PFSK-1 (cell line): Measurements from ENCODE around the gene SASH1.

Experiments used
- FOXP2 ChIP-seq: optimal IDR thresholded peaks from 2 replicates; pipeline ENCODE3; 2011; ENCODE audit warnings: borderline replicate concordance, control low read depth, inconsistent platforms; ENCODE audit not compliant: insufficient read depth; ENCODE audit errors: extremely low read length, extremely low read depth
- POLR2AphosphoS5 ChIP-seq: IDR thresholded peaks from 2 replicates; pipeline ENCODE4 v1.6.1; 2012; ENCODE audit warnings: low read depth, mild to moderate bottlenecking, control low read depth, low read length, moderate library complexity
- SIN3A ChIP-seq: IDR thresholded peaks from 2 replicates; pipeline ENCODE4 v1.6.1; 2012; ENCODE audit warnings: mild to moderate bottlenecking, low read length, moderate library complexity, borderline replicate concordance; ENCODE audit not compliant: insufficient read depth
- TAF1 ChIP-seq: IDR thresholded peaks from 2 replicates; pipeline ENCODE4 v1.6.1; 2012; ENCODE audit warnings: low read length, control low read depth, borderline replicate concordance; ENCODE audit not compliant: insufficient read depth
- TF ChIP-seq, protein P1 (sequence below), 2 experiments: IDR thresholded peaks; 2 replicates each; pipeline versions ENCODE4 v1.6.1 to v1.8.0; 2011 to 2012; ENCODE audit warnings: low read depth in 2 of 2, low read length in 2 of 2, control low read depth in 1 of 2, inconsistent platforms in 1 of 2, mild to moderate bottlenecking in 1 of 2, moderate library complexity in 1 of 2; ENCODE audit not compliant: insufficient read depth in 1 of 2

The SASH1 gene

GRCh38 chr6:148516617-148517016 is 174.0 kb downstream of the SASH1 start:
- TF ChIP-seq SIN3A (no peak), POLR2AphosphoS5 (no peak), TAF1 (no peak), FOXP2 (no peak)
- TF ChIP-seq, protein P1, sequence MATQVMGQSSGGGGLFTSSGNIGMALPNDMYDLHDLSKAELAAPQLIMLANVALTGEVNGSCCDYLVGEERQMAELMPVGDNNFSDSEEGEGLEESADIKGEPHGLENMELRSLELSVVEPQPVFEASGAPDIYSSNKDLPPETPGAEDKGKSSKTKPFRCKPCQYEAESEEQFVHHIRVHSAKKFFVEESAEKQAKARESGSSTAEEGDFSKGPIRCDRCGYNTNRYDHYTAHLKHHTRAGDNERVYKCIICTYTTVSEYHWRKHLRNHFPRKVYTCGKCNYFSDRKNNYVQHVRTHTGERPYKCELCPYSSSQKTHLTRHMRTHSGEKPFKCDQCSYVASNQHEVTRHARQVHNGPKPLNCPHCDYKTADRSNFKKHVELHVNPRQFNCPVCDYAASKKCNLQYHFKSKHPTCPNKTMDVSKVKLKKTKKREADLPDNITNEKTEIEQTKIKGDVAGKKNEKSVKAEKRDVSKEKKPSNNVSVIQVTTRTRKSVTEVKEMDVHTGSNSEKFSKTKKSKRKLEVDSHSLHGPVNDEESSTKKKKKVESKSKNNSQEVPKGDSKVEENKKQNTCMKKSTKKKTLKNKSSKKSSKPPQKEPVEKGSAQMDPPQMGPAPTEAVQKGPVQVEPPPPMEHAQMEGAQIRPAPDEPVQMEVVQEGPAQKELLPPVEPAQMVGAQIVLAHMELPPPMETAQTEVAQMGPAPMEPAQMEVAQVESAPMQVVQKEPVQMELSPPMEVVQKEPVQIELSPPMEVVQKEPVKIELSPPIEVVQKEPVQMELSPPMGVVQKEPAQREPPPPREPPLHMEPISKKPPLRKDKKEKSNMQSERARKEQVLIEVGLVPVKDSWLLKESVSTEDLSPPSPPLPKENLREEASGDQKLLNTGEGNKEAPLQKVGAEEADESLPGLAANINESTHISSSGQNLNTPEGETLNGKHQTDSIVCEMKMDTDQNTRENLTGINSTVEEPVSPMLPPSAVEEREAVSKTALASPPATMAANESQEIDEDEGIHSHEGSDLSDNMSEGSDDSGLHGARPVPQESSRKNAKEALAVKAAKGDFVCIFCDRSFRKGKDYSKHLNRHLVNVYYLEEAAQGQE (IDR thresholded peaks at IDR 0.05; ENCODE audit: insufficient read depth in 1 of 2, low read depth in 2 of 2, low read length in 2 of 2), result no peak

DNA sequence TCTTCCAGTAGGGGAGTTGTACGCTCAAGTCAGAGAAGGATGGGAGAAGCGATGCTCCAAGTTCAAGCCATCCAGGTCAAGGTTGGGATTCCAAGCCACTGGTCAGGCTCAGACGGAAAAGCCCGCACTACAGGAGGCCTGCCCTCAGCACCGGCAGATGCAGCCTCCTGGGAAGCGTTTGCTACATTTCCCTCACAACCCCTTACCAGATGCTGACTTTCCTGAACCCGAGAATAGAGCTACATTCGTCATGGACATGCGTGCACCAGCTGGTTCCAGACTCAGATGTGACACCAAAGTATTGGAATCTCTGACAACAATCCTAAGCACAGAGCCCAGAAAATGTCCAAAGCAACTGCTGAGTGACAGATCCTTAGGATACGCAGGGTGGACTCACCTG is 174.8 kb downstream of the SASH1 start:
- TF ChIP-seq FOXP2, result no peak
- TF ChIP-seq POLR2AphosphoS5, result no peak
- TF ChIP-seq, protein P1 (IDR thresholded peaks at IDR 0.05; ENCODE audit: insufficient read depth in 1 of 2, low read depth in 2 of 2, low read length in 2 of 2), result no peak
- TF ChIP-seq SIN3A, result no peak
- TF ChIP-seq TAF1, result no peak

DNA sequence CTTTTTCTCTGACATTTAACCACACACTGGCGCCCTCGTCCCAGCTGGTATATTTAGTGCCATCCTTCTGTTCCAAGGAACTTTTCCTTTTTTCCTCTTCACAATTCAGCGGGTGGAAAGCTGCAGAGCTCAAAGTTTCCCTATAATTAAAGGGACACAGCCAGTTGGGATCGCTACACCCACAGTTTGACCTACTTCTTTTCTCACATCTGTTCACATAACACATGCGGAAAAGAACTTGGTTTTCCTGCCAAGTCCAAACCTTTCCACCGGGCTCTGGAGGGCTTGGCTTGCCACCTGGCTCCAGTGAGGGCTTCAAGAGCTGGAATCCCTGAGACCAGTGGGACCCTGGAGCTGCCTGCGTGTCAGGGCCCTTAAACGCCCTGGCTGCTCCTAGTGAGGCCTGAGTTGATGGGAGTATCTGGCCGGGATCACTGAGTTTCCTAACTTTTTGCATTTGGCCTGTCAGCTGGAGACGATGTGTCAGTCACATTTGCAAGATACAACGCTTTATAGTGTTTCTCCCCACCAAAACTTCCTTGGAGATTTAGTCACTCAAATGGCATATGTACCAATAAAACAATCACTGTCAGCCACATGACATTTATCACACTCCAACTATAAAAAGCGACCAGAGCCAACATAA is 176.0 kb downstream of the SASH1 start:
- TF ChIP-seq, protein P1 (IDR thresholded peaks at IDR 0.05; ENCODE audit: insufficient read depth in 1 of 2, low read depth in 2 of 2, low read length in 2 of 2), result no peak
- TF ChIP-seq TAF1 (no peak), FOXP2 (no peak), SIN3A (no peak), POLR2AphosphoS5 (no peak)

GRCh38 chr6:148520109-148520841 is 177.6 kb downstream of the SASH1 start:
- peak; percentile 60 for TF ChIP-seq FOXP2
- TF ChIP-seq, protein P1 (IDR thresholded peaks at IDR 0.05; ENCODE audit: insufficient read depth in 1 of 2, low read depth in 2 of 2, low read length in 2 of 2), result 0 out of 4 replicates have a peak, but pooled peaks of 1 of the 2 experiments have one; percentile 16
- 0 out of 2 replicates have a peak, but pooled peaks have one; percentile 42 for TF ChIP-seq SIN3A
- no peak for TF ChIP-seq POLR2AphosphoS5
- TF ChIP-seq TAF1, result peak; percentile 38; the same call in 1 of the 2 replicates
